Stimulated activated effector memory CD8-positive, alpha-beta T cell treated with anti-CD3 and anti-CD28 coated beads, Interleukin-12 subunit alpha, Interleukin-12 subunit beta, amount 100 ng/mL, for 72 hours (primary cell): Measurements from ENCODE around the gene ETV7.
"Not testable (repeated sequence)": the region's sequence is repeated elsewhere in the genome, so short reads cannot be mapped to it uniquely, and the experiment has no call there.

ENCODE experiments used
- ATAC-seq: fragments of 150-1000 bp; cut with Tn5 transposase; 2 replicates; pipeline ENCODE4 v1.10.0; 2021
- DNase-seq, 2 donors: peaks; one replicate each; pipeline ENCODE4 v3.0.0; 2021 to 2022; ENCODE audit warnings: low spot score in 2 of 2
- H3K27ac Mint-ChIP-seq: one replicate; pipeline ENCODE4 v1.8.0; 2022; ENCODE audit warnings: mild to moderate bottlenecking, mixed read lengths
- H3K36me3 Mint-ChIP-seq: one replicate; pipeline ENCODE4 v1.8.0; 2022; ENCODE audit warnings: mild to moderate bottlenecking, mixed read lengths
- H3K4me1 Mint-ChIP-seq: one replicate; pipeline ENCODE4 v1.8.0; 2022; ENCODE audit warnings: mixed read lengths
- H3K4me3 Mint-ChIP-seq: one replicate; pipeline ENCODE4 v1.8.0; 2022; ENCODE audit warnings: mild to moderate bottlenecking, mixed read lengths
- H3K9me3 Mint-ChIP-seq: one replicate; pipeline ENCODE4 v1.8.0; 2022; ENCODE audit warnings: mixed read lengths

Gene ETV7

DNA sequence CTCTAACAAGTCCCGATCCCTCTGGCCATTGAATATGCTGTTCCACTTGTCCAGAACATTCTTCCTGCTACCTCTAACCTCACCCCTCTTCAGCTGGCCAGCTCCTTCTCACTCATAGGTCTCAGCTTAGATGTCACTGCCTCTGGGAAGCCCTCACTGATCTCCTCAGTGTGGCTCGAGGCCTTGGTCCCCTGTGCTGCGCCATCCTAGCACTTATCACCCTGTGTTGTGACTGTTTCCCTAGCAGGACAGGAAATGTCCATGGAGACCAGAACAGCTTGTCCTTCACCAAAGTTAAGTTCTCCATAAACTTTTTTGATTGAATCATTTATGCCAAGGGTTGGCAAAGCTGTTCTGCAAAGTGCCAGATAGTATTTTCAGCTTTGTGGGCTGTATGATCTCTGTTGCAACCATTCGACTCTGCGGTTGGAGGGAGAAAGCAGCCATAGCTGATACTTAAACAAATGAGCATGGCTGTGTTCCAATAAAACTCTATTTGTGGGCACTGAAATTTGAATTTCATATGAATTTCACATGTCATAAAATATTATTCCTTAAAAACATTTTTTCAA lies 44.3 kb downstream of the ETV7 start:
- Mint-ChIP-seq H3K9me3 (no peaks in the 10 kb centered on the region), H3K4me3 (no peak overlapping the region), H3K36me3 (no peaks in the 10 kb centered on the region), H3K4me1 (peaks cover 6% of the 10 kb centered on the region), H3K27ac (no peak overlapping the region)
- DNase-seq (no peak), ATAC-seq (no peak)

DNA sequence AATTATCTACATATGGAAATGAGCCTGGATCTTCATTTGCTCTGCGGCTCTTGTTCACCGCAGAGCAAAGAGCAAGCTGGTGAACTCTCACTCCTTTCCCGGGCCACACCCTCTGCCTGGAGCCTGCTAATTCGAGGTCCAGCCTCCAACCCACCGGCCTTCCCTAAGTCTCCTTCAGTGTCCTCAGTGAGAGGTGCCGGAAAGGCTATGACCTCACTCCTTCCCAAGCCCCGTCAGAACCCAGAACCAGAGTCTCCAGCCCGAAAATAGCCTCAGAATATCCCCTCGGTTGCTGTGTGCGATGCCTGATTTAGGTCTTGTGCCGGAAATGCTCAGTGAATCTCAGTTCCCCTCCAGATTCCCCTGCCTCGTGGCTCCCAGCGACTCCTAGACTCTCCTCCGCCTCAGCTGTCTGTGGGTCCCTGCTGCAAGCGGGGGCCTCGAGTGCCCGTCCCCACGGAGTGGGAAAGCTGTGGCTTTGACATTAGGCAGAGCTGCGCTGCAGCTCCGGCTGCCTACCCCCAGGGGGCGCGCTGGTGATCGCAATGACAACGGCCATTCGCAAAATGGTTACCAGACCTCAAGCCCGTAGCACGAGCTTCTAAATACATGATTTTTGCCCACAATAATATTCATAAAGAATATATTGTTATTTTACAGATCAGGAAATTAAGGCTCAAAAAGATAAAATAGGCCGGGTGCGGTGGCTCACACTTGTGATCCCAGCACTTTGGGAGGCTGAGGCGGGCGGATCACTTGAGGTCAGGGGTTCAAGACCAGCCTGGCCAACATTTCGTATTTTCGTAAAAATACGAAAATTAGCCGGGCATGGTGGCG lies 46.6 kb downstream of the ETV7 start:
- peak overlapping the region; percentile 60 for H3K4me3 Mint-ChIP-seq

DNA sequence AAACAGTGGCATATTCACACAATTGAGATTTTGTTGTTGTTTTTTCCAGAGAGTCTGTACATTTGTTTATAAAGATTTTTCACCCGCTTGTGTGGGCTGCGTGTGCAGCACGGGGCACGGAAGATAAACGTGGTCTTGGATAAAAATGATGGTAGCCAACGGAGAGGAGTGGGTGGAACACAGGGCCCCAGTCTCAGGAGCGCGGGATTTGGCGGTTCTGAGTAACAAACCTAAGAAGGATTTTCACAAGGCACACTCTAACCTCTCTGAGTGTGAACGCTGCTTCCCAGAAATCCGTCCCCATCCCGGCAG lies 47.2 kb downstream of the ETV7 start:
- Mint-ChIP-seq H3K4me3 (no peak overlapping the region), H3K27ac (no peak overlapping the region), H3K36me3 (no peaks in the 10 kb centered on the region), H3K4me1 (peaks cover 14% of the 10 kb centered on the region), H3K9me3 (no peaks in the 10 kb centered on the region)
- DNase-seq: no peak
- ATAC-seq: no peak

More for the DNA sequence above, 46.6 kb downstream of the ETV7 start:
- no peaks in the 10 kb centered on the region for H3K9me3 Mint-ChIP-seq
- peak; percentile 72 to 84 for DNase-seq
- no peaks in the 10 kb centered on the region for H3K36me3 Mint-ChIP-seq
- peak; percentile 77 for ATAC-seq
- peaks cover 13% of the 10 kb centered on the region for H3K4me1 Mint-ChIP-seq
- no peak overlapping the region for H3K27ac Mint-ChIP-seq

DNA sequence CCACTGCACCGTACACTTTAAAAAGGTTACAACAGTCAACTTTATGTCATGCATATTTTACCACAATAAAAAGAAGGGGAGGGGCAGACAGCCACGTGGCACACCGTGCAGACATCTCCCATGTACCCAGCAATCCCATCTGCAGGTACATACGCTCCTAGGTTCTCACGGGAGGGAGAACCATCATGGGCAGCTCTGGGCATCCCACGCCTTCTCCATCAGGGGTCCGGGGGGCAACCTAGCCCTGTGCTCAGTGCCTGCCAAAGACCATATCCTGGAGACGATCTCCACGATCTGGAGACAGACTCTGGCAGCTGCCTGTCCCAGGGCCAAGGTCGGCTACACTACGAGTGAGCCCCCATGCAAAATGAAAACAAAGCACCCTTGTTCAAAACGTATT lies 48.3 kb downstream of the ETV7 start:
- Mint-ChIP-seq H3K9me3 (no peaks in the 10 kb centered on the region), H3K4me1 (peaks cover 23% of the 10 kb centered on the region), H3K36me3 (no peaks in the 10 kb centered on the region), H3K27ac (no peak overlapping the region), H3K4me3 (no peak overlapping the region)
- ATAC-seq (no peak), DNase-seq (no peak)

DNA sequence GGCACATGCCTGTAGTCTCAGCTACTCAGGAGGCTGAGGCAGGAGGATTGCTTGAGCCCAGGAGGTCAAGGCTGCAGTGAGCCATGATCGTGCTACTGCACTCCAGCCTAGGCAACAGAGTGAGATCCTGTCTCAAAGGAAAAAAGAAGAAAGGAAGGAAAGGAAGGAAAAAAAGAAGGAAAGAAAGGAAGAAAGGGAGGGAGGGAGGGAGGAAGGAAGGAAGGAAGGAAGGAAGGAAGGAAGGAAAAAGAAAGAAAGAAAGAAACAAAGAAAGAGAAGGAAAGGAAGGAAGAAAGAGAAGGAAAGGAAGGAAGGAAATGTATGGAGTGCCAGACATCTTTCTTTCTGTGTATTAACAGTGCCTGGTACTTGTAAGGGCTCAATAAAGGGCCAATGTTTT lies 49.2 kb downstream of the ETV7 start:
- H3K4me3 Mint-ChIP-seq, ATAC-seq, DNase-seq, H3K9me3 Mint-ChIP-seq, H3K27ac Mint-ChIP-seq, H3K36me3 Mint-ChIP-seq: not testable (repeated sequence)
- H3K4me1 Mint-ChIP-seq: peaks cover 23% of the 10 kb centered on the region

DNA sequence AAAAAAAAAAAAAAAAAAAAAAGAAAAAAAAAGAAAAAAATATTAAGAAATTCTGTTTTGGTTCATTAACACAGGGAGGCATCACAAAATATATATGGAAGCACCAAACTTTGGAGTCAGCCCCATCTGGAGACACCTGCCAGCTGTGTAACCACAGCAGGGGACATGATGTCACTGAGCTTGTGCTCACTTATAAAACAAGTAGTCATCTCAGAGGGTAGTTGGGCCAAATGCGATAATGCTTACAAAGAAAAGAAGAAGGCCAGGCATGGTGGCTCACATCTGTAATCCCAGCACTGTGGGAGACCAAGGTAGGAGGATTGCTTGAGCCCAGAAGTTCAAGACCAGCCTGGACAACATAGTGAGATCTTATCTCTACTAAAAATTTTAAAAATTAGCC lies 49.7 kb downstream of the ETV7 start:
- H3K9me3 Mint-ChIP-seq: no peaks in the 10 kb centered on the region
- DNase-seq: no peak
- H3K27ac Mint-ChIP-seq: no peak overlapping the region
- H3K36me3 Mint-ChIP-seq: no peaks in the 10 kb centered on the region
- ATAC-seq: no peak
- no peak overlapping the region for H3K4me3 Mint-ChIP-seq
- H3K4me1 Mint-ChIP-seq: peaks cover 23% of the 10 kb centered on the region

DNA sequence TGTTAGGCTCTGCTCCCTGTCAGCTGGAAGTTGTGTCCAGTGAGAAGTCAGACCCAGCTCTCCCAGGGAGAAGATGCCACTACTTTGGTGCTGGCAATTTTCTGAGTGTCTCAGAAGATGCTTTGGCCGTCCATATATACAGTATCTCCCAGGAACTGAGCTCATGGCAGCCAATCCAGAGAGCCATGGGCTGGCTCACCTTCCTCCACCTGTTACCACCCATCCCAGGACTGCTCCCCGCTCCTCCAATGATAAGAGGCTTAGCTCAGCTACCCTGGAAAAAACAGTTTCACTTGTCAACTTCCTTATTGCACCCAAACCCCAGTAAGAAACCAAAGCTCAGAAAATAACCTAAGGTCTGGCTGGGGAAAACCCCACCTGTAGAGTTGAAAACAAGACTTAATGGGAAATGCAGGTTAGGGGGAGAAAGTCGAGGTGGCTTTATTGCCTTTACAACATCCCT lies 50.7 kb downstream of the ETV7 start, which contains the start of gene BNIP5:
Gene BNIP5 (minus strand): TSS at position 110 of the 463 bp plus-strand sequence. CDS start 6,198 bp downstream, outside the sequence.
- H3K36me3 Mint-ChIP-seq: no peaks in the 10 kb centered on the region
- DNase-seq (no peak), ATAC-seq (no peak)
- H3K27ac Mint-ChIP-seq: no peak within 1 kb of the TSS
- H3K9me3 Mint-ChIP-seq: no peaks in the 10 kb centered on the region
- peaks cover 29% of the 10 kb centered on the region for H3K4me1 Mint-ChIP-seq
- no peak within 1 kb of the TSS for H3K4me3 Mint-ChIP-seq

DNA sequence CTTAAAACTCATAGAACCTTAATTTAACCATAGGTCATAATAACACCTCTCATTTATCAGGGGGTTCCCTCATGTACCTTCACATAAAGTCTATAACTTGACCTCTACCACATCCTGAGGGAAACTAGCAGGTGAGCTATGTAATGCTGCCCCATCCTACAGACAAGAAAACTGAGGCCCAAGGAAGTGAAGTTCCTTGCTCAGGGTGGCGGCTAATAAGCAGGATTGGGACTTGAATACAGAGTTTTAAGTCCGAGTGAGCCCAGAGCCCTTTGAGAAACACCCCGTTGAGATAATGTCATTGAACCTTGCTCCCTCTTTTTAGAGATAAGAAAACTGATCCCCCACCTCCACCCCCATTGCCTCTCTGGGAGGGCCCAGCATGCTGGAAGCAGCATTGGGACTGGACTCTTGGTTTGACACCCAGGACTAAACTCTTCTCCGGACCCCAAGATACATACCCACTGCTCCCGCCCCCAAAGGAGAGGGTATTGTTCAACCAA lies 51.2 kb downstream of the ETV7 start:
- H3K27ac Mint-ChIP-seq: no peak overlapping the region
- H3K9me3 Mint-ChIP-seq: no peaks in the 10 kb centered on the region
- ATAC-seq: no peak

DNA sequence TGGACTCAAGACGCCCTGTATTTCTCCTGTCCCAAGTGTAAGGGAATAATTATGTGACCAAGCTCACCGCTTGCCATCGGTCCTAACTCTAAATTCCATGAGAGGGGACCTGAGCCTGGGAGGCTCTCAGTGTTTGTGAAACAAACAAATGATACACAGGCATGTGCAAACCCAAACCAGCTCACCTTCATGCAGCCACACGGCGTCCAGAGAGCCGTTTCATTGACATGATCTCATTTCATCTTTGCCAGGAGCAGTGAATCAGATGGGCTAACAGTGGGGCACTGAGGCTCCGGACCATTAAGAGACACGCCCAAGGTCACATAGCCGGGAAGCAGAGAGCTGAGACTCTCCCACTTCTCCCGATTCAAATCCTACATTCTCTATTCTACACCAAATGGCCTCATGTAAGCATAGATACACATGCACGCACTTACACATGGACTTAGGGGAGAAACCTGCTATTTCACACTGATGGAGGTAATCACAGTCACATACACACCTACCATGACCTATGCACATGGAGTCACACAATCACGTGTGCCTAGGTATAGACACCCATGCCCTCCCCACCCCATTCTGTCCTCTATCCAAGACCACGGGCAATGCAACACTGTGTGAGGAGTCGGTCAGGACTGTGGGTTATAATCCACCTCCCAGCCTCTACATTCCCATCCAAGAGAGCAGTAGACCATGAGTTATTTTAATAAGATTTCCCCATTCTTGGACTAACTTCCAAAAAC lies 51.8 kb downstream of the ETV7 start:
- Mint-ChIP-seq H3K9me3 (no peaks in the 10 kb centered on the region), H3K36me3 (no peaks in the 10 kb centered on the region), H3K4me3 (no peak overlapping the region), H3K27ac (no peak overlapping the region), H3K4me1 (peaks cover 25% of the 10 kb centered on the region)
- DNase-seq (no peak), ATAC-seq (no peak)

More for the DNA sequence above, 51.2 kb downstream of the ETV7 start:
- peaks cover 30% of the 10 kb centered on the region for H3K4me1 Mint-ChIP-seq
- DNase-seq: no peak
- no peak overlapping the region for H3K4me3 Mint-ChIP-seq
- no peaks in the 10 kb centered on the region for H3K36me3 Mint-ChIP-seq

DNA sequence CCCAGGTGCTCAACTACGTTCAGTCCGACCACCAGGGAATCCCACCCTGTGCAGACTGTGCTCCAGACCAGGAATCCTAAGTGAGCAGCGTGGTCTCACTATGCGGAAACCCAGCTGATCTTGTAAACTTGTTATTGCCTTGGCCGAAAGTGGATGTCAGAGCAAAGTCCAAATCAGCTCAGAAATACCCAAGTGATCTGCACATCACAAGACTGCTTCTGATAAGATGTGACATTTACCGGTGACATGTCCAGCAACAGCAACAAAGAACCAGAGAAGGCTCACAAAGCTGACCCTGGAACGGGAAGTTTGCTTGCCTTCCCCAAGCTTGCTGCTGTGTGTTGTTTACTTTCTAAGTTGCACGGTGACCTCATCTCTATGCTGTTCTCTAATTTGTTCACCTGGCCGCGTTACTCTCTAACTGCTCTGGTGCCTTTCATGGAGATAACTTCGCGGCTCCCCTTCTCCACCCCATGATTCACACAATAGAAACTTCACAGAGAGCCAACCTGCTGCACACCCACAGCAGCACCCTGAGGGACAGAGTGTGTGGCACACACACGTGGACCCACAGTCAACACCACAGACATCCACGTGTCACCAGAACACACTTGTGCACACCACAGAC lies 52.5 kb downstream of the ETV7 start:
- Mint-ChIP-seq H3K27ac (peak overlapping the region; percentile 5), H3K36me3 (no peaks in the 10 kb centered on the region), H3K9me3 (no peaks in the 10 kb centered on the region), H3K4me1 (peaks cover 24% of the 10 kb centered on the region), H3K4me3 (no peak overlapping the region)
- ATAC-seq: no peak
- DNase-seq: no peak

DNA sequence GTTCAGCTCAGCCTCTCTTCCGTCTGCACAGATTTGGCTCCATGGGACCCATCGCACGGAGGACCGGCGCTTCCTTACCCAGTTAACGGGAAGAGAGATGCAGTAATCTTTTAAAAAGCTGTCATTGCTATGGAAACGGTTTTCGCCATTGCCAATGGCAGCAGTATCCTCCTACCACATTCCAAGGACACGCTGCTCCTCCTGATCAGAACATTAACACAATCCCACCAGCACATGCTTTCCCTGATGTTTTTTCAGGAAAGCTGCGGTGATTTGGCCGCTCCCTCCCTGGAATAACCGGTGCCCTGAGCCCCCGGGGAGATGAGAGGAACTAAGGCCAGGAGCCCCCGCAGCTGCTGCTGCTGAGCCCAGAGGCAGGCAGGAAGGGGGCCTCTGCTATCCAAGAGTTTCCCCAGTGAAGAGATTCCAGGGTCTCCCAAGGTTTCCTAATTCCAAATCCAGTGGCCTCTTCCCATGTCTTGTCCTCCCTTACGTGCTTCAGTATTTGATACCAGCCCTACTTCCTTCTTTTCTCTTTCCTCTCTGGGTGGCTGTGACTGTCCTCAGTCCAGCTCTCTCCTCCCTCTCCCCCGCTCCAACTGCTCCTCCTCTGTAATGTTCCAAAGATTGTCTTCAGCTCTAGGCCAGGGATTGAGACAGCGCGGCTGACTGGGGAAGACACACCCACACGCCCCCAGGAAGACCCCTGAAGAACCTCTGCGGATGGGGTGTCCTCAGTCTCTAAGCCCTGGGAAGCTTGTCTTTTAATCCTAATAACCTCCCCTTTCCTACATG lies 53.3 kb downstream of the ETV7 start:
- peak overlapping the region; percentile 5 for H3K27ac Mint-ChIP-seq

DNA sequence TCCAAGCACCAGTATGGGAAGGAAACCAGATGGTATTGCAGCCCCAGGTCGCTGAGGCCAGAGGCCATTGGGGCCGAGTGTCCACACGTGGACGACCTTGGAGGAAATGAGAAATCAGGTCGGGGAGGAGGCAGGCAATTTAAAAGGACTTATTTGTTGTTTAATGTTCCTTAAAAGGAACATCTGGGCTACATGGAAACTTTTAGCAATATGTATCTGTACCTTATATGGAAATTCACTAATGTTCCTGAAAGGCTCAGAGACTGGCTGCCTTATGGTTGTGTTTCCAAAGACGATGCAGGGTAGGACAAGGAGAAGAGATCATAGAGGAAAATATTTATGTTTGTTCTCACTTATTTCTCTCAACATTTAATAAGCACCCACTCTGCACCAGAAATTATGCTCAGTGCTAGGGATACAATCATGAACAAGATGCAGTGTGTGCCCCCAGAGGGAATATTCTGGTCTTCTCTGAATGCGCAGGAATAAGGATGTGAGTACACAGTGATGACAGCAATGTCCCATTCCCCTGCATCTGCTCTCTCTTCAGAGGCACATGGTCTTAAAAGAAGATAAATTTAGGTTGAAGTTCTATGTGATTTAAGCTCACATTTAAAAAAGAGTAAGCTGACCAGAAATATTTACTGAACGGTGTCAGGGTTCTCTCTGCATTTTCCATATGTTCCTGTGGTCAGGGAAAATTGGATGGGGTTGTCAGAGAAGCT lies 54.1 kb downstream of the ETV7 start:
- peaks cover 24% of the 10 kb centered on the region for H3K4me1 Mint-ChIP-seq
- H3K36me3 Mint-ChIP-seq: no peaks in the 10 kb centered on the region
- no peak overlapping the region for H3K4me3 Mint-ChIP-seq
- H3K9me3 Mint-ChIP-seq: no peaks in the 10 kb centered on the region
- no peak overlapping the region for H3K27ac Mint-ChIP-seq
- ATAC-seq (no peak), DNase-seq (no peak)

More for the DNA sequence above, 53.3 kb downstream of the ETV7 start:
- H3K9me3 Mint-ChIP-seq: no peaks in the 10 kb centered on the region
- DNase-seq (no peak), ATAC-seq (no peak)
- H3K4me3 Mint-ChIP-seq: no peak overlapping the region
- H3K4me1 Mint-ChIP-seq: peaks cover 24% of the 10 kb centered on the region
- H3K36me3 Mint-ChIP-seq: no peaks in the 10 kb centered on the region

DNA sequence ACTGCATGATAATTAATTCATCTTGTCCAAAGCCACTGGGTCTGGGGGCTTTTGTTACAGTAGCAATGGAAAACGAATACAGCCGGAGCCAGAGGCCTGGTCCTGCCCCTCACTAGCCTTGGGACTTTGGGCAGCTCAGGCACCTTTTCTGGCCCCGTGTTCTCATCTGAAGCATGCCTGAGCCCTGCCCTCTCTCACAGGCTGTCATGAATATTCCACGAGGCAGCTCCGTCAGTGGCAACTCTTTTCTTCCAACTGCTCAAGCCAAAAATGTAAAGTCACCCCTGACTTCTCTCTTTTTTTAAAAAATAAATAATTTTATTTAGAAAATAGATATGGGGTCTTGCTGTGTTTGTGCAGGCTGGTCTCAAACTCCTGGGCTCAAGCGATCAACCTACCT lies 56.1 kb downstream of the ETV7 start:
- Mint-ChIP-seq H3K36me3 (no peaks in the 10 kb centered on the region), H3K4me1 (peaks cover 17% of the 10 kb centered on the region), H3K4me3 (no peak overlapping the region), H3K27ac (no peak overlapping the region), H3K9me3 (no peaks in the 10 kb centered on the region)
- ATAC-seq (no peak), DNase-seq (no peak)

DNA sequence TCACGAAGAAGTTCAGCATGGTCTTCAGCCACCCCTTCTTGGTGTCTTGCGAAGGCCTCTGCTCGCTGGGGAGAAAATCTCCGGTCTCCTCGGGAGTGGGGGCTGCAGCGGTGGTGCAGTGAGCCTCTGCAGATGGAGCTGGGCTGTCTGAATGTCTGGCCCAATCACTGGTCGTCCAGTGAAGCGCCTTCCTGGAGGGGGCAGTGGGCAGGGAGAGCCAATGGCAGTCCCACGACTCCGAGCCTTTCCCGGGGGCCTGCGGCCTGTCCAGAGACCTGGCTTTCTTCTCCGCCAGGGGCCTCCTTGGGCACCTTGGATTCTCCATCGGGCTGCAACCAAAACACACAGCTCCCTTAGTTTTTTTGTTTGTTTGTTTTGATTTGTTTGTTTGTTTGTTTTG lies 57.1 kb downstream of the ETV7 start:
- H3K4me1 Mint-ChIP-seq: peaks cover 17% of the 10 kb centered on the region
- H3K4me3 Mint-ChIP-seq: no peak overlapping the region
- no peaks in the 10 kb centered on the region for H3K9me3 Mint-ChIP-seq
- no peak for ATAC-seq
- no peak overlapping the region for H3K27ac Mint-ChIP-seq
- DNase-seq: no peak
- H3K36me3 Mint-ChIP-seq: no peaks in the 10 kb centered on the region
